Stimulated activated CD8-positive, alpha-beta memory T cell treated with anti-CD3 and anti-CD28 coated beads, Interleukin-15, amount 100 ng/mL, for 48 hours (primary cell): Measurements from ENCODE around the gene SET.
"Not testable (repeated sequence)": the region's sequence is repeated elsewhere in the genome, so short reads cannot be mapped to it uniquely, and the experiment has no call there.

Experiments
- DNase-seq, 2 donors: peaks; one replicate each; pipeline ENCODE4 v3.0.0-alpha.2; 2020; ENCODE audit warnings: low read depth in 2 of 2

Gene SET

DNA sequence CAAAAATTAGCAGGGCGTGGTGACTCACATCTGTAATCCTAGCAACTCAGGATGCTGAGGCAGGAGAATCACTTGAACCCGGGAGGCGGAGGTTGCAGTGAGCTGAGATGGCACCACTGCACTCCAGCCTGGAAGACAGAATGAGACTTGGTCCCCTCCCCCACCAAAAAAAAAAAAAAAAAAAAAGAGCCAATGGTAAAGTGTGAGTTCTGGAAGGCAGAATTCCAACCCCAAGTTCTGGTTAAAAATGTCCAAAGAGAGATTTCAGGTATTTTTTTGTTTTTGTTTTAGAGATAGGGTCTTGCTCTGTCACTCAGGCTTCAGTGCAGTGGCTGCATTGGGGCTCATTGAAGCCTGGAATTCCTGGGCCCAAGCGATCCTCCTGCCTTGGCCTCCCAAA lies 1.6 kb upstream of the SET start:
- DNase-seq: no peak

DNA sequence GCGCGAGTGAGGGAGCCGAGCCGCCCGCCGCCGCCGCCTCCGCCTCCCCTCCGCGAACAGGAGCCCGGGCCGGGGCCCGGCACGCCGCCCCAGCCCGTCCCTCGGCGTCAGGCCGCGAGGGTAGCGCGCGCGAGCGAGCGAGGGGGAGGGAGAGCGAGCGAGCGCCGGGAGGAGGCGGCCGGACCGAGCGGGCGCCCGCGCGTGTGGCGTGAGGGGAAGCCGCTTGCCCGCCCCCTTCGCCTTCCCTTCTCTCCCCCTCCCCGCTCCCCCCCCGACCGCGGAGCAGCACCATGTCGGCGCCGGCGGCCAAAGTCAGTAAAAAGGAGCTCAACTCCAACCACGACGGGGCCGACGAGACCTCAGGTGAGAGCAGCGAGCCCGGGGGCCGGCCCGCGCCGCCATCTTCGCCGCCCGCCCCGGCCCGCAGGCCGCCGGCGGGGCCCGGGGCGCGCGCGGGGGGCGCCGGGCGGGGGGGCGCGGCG lies 312 bp downstream of the SET start:
- no peak for DNase-seq

- DNase-seq: no peak
These were observed 1.0 kb downstream of the SET start for GRCh38 chr9:128689820-128690683.

- DNase-seq: no peak
These were observed 1.6 kb downstream of the SET start for GRCh38 chr9:128690684-128691034.

GRCh38 chr9:128693738-128694137 lies 4.7 kb downstream of the SET start:
- DNase-seq: not testable (repeated sequence)

- DNase-seq: no peak
These were observed 5.3 kb downstream of the SET start for GRCh38 chr9:128694344-128694743.

DNA sequence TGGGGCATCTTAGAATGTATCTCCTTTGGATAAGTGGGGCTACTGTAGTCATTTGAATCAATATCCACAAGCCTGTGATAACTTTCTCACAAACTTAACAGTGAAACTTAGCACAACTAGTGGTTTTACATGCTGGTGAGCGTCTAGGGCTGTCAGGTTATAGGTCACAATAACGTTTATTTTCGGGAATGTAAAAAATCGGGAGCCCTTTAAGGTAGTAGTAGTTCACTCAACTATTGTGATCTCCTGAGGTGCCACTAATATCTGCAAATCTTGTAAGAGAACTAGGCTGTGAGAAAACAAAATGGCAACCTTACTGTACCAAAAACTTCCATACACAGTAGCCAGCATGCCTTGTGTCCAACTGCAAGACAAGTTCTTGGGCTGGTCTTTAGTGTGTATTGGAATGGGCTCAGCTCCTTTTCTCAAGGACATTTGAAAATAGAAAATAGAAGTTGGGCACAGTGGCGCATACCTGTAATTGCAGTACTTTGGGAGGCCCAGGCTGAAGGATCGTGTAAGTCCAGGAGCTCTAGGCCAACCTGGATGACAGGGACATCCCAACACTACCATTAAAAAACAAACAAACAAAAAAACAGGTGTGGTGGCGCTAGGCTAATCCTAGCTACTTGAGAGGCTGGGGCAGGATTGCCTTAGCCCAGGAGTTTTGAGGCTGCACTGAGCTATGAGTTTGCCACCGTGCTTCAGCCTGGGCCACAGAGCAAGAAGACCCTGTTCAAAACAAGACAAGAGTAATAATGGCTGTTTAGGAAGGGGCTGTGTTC lies 8.1 kb downstream of the SET start:
- no peak for DNase-seq

GRCh38 chr9:128699096-128699795 lies 10.2 kb downstream of the SET start:
- not testable (repeated sequence) for DNase-seq

DNA sequence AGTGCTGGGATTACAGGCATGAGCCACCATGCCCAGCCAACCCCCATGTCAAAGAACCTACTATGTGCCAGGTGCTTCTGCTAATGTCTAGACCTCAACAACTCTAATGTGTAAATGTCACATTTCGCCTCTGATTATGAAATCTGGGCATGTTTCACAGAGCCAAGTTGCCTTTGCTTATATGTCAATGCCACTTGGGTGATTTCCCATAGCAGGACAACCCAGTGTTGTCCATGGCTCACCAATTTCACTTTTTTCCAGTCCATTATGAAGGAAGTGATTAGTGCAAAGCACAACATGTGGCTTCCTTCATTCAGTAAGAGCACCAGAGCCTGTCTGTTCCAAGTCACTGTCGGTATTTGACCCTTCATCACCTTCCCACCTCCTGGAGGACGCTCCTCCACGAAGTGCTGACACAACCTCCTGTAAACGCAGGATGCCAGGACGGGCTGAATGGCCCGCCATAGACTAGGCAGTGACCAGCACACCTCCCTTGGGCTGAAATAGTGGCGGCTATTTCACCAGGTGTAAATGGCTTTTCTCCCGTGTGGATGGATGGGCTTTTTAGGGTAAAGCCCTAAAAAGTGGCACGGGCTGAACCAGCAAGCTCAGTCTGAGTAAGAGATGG lies 12.3 kb downstream of the SET start:
- DNase-seq: no peak

DNA sequence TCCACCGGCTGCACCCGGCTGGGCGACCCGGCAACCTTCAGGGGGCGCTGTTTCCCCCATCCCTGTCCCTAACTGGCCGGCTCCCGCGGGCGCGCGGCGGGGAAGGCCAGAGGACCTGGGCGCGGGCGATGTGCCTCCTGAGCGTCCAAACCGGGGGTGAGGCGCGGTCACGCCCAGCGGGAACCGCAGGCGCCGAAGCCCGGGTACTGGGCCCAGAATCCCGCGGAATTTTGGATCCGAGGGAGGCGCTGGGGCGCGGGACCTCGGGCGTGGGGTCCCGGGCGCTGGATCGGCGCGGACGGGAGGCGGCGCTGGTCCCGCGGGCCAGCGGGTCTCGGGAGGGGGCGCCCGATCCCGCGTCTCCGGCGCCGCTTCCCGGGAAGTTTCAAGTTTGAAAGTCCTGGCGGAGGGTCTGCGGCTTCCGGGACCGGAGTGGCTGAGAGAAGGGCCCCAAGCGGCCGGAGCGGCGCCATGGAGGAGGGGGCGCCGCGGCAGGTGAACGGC lies 13.5 kb downstream of the SET start, which contains the start of gene PKN3:
PKN3 (plus strand) TSS at position 59 of the 504 bp plus-strand sequence; CDS start at position 472, 413 bp downstream.
- peak; percentile 81 to 83 for DNase-seq

DNA sequence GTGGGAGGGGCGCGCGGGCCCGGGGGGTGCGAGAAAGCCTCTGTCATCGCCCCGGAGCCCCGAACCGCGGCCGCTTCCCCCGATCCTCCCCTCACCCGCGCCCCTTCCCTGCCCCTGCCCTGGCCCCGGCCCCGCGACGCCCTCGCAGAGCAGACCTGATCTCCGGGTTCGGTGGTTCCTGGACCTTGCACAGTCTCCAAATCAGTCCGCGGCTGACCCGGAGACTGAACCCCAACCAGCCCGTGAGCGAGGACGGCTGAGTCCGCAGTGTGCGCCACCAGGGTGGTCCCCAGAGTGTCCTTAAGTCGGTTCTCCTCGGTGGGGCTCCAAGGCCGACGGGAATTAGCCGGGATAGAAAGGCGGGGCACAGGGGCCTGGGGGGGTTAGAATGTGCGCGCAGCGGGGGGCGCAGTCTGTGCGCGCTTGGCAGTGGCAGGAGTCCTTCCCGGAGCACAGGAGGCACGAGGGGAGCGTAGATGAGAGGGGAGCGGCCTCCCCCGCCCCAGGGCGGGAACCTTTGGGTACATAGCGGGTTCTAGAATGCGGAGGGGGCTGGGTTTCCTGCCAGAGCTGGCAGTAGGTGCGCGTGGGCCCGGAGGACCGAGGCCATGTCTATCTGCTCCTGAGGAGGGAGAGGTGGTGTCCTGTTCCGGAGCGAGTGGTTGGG lies 14.1 kb downstream of the SET start:
- no peak for DNase-seq

DNA sequence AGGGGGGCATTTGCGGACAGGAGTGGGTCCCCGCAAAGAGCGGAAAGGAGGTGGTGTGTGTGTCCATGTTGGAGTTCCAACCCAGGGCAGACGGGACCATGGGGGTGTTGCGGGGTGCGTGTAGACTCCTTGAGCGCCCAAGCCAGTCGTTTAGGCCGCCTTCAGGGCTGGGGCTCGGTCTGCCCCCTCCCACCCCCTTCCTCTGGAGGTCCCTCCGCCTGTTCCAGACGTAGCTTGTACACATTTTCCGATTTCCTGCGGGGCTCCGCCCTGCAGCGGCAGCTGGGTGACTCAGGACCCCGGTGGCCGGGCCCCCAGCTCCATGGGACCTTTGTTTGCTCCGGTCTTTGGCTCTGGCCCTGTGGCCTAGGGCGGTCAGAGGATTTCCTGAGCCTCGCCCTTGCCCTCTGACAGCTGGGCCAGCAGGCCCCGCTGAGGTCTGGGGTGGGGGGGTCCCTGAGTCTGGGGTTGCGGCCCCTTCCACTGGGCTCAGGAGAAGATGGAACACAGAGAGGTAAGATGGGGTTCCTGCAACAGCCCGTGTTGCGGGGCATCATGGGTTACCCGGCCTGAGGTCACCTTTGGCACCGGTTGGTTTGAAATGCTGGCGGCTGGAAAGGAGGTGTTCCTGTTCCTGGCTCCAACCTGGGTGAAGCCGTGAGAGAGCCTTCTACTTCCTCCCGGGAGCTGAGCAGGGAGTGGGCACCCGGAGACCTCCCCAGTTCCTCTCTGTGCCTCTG lies 14.8 kb downstream of the SET start:
- DNase-seq: no peak

DNA sequence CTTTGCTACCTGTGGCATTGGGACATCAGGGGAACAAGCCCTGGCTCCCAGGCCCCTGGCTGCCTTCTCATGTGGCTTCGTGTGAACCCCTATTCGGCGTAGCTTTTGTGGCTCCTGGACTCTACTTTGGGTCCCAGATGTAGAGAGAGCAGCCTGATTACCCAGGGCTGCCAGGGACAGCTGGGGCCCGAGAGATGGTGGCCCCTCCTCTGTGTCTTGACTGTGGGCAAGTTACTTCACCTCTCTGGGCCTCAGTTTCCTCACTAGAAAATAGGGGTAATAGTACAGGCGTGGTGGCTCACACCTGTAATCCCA lies 15.3 kb downstream of the SET start:
- DNase-seq: no peak

GRCh38 chr9:128705051-128705965 lies 16.3 kb downstream of the SET start:
- no peak for DNase-seq

- DNase-seq: no peak
These were observed 17.0 kb downstream of the SET start for GRCh38 chr9:128706045-128706444.

DNA sequence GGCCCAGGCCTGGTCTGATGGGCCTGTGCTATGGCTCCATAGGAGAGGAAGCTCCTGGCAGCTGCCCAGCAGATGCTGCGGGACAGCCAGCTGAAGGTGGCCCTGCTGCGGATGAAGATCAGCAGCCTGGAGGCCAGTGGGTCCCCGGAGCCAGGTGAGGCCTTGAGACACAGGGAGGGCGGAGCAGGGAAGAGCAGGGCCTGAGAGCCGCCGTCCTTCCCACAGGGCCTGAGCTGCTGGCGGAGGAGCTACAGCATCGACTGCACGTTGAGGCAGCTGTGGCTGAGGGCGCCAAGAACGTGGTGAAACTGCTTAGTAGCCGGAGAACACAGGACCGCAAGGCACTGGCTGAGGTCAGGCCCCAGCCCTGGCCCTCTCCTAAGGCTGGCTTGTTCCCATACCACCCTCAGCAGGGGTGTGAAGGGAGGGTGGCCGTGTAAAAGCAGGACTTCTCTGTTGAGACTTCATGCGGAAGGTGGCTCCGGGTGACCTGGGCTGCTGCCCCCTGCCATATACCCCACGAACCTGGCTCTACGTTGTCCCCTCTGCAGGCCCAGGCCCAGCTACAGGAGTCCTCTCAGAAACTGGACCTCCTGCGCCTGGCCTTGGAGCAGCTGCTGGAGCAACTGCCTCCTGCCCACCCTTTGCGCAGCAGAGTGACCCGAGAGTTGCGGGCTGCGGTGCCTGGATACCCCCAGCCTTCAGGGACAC lies 17.8 kb downstream of the SET start:
- DNase-seq: no peak

GRCh38 chr9:128707446-128707845 lies 18.4 kb downstream of the SET start:
- no peak for DNase-seq
